Type B pancreatic cell (in vitro differentiated cells): ENCODE data around the gene PPP2R1B. TPM values are rescaled to one million over a fixed set of nuclear protein-coding genes. Genes with fewer than 3 reads are reported as not detected.
A peak's percentile ranks its signal among the peaks of the same experiment; 100 is the strongest.
"Not testable (repeated sequence)": the region's sequence is repeated elsewhere in the genome, so short reads cannot be mapped to it uniquely, and the experiment has no call there.

Experiments
- DNase-seq: peaks from one replicate; pipeline ENCODE4 v3.0.0; 2021; ENCODE audit warnings: mixed read lengths; ENCODE audit not compliant: unreplicated experiment; ENCODE audit errors: extremely low spot score
- H3K27ac Mint-ChIP-seq: 2 replicates; pipeline ENCODE4 v1.8.0; 2021; ENCODE audit warnings: mild to moderate bottlenecking, mixed read lengths
- H3K27me3 Mint-ChIP-seq: 2 replicates; pipeline ENCODE4 v1.8.0; 2021; ENCODE audit warnings: mixed read lengths
- H3K36me3 Mint-ChIP-seq: 2 replicates; pipeline ENCODE4 v1.8.0; 2021; ENCODE audit warnings: mixed read lengths
- H3K4me1 Mint-ChIP-seq: one replicate; pipeline ENCODE4 v1.8.0; 2021; ENCODE audit warnings: mixed read lengths; ENCODE audit not compliant: unreplicated experiment
- H3K4me3 Mint-ChIP-seq: 2 replicates; pipeline ENCODE4 v1.8.0; 2021; ENCODE audit warnings: mild to moderate bottlenecking, mixed read lengths
- H3K9me3 Mint-ChIP-seq: 2 replicates; pipeline ENCODE4 v1.8.0; 2021; ENCODE audit warnings: mixed read lengths
- total RNA-seq: library from RNA; stranded (reverse); gene quantifications from 2 replicates; pipeline ENCODE4 v1.2.1, GENCODE V29; 2021; ENCODE audit warnings: low replicate concordance
- TF ChIP-seq, protein P1 (sequence below): fragments of 200-600 bp; sonication (generic); conservative IDR thresholded peaks from 2 replicates; pipeline ENCODE4 v1.5.0; 2021; ENCODE audit warnings: antibody characterized with exemption, mild to moderate bottlenecking

PPP2R1B gene
- total RNA-seq, 1 donor from 2014 or later: 52.3 TPM

DNA sequence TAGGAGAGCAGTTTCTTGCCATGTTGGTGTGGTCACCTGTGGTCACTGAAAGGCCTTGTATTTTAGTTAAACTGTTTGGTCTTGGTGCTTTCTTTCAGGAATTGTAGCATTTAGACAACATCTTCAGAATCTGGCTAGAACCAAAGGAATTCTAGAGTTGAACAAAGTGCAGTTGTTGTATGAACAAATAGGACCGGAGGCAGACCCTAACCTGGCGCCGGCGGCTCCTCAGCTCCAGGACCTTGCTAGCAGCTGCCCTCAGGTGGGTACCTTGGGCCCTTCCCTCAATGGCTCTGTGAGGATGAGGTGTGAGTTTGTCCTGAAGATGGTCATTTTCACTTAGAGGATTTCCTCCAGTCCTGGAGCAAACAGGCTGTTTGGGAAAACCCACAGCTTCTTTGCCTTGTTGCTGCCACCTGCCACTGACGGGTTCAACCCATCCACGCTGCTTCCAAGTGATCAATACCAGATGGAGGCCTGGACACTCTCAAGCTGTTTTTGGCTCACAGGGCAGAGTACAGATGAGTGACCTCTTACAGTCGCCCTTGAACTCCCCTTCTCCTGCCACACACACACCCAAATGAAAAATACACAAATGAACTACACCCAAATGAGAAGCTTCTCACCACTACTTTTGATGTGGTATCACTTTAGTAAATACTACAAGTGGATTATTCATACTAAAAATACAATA lies 45.2 kb downstream of the PPP2R1B start:
- no peak for DNase-seq
- Mint-ChIP-seq H3K27me3 (no peaks in the 10 kb centered on the region), H3K9me3 (no peaks in the 10 kb centered on the region), H3K4me1 (peaks cover 19% of the 10 kb centered on the region), H3K36me3 (peaks cover 51% of the 10 kb centered on the region), H3K27ac (no peak overlapping the region), H3K4me3 (no peak overlapping the region)
- TF ChIP-seq, protein P1, sequence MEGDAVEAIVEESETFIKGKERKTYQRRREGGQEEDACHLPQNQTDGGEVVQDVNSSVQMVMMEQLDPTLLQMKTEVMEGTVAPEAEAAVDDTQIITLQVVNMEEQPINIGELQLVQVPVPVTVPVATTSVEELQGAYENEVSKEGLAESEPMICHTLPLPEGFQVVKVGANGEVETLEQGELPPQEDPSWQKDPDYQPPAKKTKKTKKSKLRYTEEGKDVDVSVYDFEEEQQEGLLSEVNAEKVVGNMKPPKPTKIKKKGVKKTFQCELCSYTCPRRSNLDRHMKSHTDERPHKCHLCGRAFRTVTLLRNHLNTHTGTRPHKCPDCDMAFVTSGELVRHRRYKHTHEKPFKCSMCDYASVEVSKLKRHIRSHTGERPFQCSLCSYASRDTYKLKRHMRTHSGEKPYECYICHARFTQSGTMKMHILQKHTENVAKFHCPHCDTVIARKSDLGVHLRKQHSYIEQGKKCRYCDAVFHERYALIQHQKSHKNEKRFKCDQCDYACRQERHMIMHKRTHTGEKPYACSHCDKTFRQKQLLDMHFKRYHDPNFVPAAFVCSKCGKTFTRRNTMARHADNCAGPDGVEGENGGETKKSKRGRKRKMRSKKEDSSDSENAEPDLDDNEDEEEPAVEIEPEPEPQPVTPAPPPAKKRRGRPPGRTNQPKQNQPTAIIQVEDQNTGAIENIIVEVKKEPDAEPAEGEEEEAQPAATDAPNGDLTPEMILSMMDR: no peak

DNA sequence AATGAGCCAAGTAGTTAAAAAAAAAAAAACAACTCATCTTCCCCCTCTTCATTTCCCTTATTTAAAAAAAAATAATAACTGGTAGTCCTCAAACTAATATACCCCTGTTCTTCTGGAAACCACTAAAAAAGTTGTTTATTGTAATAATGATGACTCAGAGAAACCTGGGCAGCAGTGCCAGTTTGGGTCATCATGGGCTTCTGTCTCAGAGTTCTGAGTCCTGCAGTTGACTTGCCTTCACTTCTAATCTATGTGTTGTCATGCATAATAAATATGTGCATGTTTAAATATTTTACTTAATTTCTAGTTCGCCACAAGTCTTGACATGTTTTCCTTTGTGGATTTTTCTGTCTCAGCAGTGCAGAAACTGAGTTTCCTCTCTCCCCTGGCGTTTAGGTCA lies 46.8 kb downstream of the PPP2R1B start:
- Mint-ChIP-seq H3K27me3 (no peaks in the 10 kb centered on the region), H3K4me1 (peaks cover 19% of the 10 kb centered on the region), H3K4me3 (no peak overlapping the region), H3K36me3 (peaks cover 51% of the 10 kb centered on the region), H3K9me3 (no peaks in the 10 kb centered on the region), H3K27ac (no peak overlapping the region)
- DNase-seq: no peak
- TF ChIP-seq, protein P1: no peak

DNA sequence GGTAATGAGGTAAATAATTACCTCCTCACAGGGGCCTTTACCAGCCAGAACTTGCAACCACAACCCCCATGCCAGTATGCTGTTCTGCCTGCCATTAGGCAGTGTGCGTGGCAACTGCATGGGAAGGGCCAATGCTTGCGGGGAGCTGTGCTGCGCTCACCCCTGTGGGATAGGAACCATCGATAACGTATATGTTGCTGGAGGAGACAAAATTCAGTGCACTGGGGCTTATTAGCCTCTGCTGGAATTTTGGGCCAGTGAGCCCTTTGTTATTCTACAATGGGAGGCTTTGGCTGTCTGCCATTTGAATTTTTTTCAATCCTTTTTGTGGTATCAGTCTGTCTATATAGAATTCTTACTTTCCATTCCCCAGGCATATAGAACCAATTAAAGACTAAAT lies 47.3 kb downstream of the PPP2R1B start:
- Mint-ChIP-seq H3K27ac (peak overlapping the region; percentile 50), H3K9me3 (no peaks in the 10 kb centered on the region)
- DNase-seq: no peak

DNA sequence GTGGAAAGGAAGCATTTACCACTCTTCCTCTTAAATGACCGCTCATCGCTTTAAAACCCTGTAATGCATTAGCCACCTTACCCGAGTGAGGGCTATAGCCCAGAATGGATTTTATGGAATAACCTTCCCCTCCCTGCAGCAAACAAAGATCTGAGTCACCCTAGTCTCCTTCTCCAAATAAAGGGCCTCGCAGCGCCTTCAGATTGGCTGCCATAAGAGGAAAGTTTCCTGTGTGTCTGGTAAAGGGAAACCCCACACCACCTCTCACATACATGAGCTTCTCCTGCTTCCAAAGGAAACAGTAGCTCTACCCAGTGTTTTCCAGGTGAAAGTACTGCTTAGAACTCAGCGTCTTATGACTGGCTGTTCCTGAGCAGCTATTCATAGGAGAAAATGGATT lies 47.8 kb downstream of the PPP2R1B start:
- peak overlapping the region; percentile 50 for H3K27ac Mint-ChIP-seq

More for the DNA sequence above, 47.3 kb downstream of the PPP2R1B start:
- TF ChIP-seq, protein P1: no peak
- Mint-ChIP-seq H3K4me1 (peaks cover 19% of the 10 kb centered on the region), H3K36me3 (peaks cover 56% of the 10 kb centered on the region), H3K4me3 (no peak overlapping the region), H3K27me3 (no peaks in the 10 kb centered on the region)

DNA sequence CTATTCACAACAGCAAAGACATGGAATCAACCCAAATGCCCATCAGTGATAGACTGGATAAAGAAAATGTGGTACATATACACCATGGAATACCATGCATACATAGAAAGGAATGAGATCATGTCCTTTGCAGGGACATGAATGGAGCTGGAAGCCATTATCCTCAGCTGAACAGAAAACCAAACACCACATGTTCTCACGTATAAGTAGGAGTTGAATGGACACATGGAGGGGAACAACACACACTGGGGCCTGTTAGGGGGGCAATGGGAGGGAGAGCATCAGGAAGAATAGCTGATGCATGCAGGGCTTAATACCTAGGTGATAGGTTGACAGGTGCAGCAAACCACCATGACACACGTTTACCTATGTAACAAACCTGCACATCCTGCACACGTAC lies 48.5 kb downstream of the PPP2R1B start:
- Mint-ChIP-seq H3K4me1 (peaks cover 19% of the 10 kb centered on the region), H3K27ac (peak overlapping the region; percentile 50), H3K36me3 (peaks cover 59% of the 10 kb centered on the region)
- H3K9me3 Mint-ChIP-seq, DNase-seq, H3K4me3 Mint-ChIP-seq, H3K27me3 Mint-ChIP-seq: not testable (repeated sequence)

More for the DNA sequence above, 47.8 kb downstream of the PPP2R1B start:
- Mint-ChIP-seq H3K9me3 (no peaks in the 10 kb centered on the region), H3K36me3 (peaks cover 59% of the 10 kb centered on the region), H3K27me3 (no peaks in the 10 kb centered on the region), H3K4me1 (peaks cover 19% of the 10 kb centered on the region), H3K4me3 (no peak overlapping the region)
- DNase-seq: no peak
- TF ChIP-seq, protein P1: no peak

DNA sequence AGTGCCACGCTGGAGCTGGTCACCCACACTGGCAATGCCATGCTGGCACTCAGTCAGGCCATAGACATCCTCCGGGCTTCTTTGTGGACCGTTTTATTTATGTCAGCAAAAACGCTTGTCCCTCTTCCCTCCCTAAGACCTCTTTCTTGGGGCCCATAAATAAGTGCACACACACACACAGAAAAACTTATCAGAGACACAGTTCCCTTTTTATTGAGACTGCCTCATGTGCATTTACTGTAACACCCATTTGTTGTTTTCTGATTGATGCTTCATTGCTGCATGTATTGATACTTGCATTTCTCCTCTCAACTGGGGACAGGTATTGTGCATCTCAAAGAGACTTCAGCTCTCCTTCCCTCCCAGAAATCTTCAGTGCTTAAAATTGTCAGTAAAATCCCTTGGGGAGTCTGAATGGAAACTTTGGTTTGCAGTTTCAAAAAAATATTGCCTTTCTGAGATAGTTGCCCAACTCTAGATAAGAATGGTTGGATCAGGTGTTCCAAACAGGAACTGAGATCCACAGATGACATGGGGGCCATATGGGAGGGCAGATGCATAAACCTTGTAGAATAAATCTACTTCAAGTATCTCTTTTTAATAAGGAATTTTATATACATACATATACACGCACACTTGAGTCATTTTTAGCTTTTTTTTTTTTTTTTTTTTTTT lies 50.9 kb downstream of the PPP2R1B start:
- Mint-ChIP-seq H3K4me3 (no peak overlapping the region), H3K27ac (no peak overlapping the region), H3K9me3 (no peaks in the 10 kb centered on the region), H3K27me3 (no peaks in the 10 kb centered on the region), H3K4me1 (peaks cover 19% of the 10 kb centered on the region), H3K36me3 (peaks cover 53% of the 10 kb centered on the region)
- no peak for DNase-seq
- TF ChIP-seq, protein P1: no peak
